NCI-H748 (cell line): ENCODE measurements around the gene CEP89.
"Not testable (repeated sequence)": the region's sequence is repeated elsewhere in the genome, so short reads cannot be mapped to it uniquely, and the experiment has no call there.

Experiments used
- DNase-seq: peaks from one replicate; lab custom pipeline; 2025; ENCODE audit not compliant: unreplicated experiment; lab: John Stamatoyannopoulos, UW

CEP89 gene

DNA sequence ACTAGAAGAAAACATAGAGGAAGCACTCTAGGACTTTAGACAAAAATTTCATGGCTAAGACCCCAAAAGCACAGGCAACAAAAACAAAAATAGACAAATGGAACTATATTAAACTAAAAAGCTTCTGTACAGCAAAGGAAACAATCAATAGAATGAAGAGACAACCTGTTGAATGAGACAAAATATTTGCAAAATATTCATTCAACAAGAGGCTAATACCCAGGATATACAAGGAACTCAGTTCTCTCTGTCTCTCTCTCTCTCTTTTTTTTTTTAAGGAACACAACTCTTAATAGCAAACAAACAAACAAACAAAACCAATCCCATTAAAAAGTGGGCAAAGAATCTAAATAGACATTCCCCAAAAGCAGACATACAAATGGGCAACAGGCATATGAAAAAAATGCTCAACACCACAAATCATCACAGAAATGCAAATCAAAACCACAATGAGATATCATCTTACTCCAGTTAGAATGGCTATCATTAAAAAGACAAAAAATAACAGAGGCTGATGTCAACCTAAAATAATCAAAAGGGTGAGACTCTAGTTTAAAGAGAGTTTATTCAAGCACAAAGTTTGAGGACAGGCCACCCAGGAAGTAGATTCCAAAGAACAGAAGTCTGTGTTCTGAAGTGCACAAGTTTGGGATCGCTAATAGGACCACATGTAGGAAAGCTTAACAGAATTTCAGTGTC, 75.1 kb downstream of the CEP89 start:
- DNase-seq = no peak

GRCh38 chr19:32895384-32895783, 76.4 kb downstream of the CEP89 start:
- DNase-seq = no peak

DNA sequence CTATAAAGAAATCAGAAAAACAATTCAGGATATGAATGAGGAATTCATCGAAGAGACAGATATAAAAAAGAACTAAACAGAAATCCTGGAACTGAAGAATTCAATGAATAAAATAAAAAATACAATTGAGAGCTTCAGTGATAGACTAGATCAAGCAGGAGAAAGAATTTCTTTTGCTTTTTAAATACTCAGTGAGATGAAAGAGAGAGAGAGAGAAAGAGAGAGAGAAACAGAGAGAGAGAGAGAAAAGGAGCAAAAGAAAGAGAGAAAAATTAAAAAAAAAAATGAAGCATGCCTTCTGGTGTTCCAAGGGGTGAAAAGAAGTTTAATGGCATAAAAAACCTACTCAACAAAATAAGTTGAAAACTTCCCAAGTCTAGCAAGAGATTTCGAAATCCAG, 80.1 kb downstream of the CEP89 start:
- DNase-seq = no peak

DNA sequence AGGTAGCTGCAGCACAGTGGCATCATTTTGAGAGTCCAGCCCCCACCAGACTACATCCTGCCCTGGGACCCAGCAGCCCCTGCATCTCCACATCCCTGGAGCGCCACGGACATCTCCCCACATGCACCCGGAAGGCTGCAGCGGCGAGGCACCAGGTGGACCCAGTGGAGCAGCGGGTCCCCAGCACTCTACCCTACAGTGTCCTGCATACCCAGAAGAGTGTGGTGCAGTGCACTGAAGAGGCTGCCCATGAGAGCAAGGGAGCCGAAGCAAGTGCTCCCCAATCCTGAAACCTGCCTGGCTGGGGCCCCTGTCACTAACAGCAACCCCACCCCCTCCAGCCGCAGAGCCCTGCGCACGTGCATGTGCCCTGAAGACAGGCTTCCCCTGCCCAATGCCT, 80.9 kb downstream of the CEP89 start:
- DNase-seq = no peak

DNA sequence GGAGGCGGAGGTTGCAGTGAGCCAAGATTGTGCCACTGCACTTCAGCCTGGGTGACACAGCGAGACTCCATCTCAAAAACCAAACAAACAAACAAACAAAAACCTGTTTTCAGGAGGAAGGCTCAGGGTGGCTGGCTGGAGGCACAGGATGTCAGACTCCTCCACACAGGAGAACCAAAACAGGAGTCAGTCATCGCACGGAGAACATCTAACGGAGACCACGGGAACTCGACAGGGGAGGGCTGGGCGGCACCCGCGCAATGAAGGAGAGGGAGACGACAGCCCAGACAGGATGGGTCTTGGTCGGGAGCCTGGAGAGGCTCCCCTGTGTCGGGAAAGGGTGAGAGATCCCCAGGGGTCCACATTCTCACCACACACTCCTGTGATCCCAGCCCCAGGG, 81.4 kb downstream of the CEP89 start:
- no peak for DNase-seq

- no peak for DNase-seq
Measured at GRCh38 chr19:32889137-32889934, 82.4 kb downstream of the CEP89 start.

DNA sequence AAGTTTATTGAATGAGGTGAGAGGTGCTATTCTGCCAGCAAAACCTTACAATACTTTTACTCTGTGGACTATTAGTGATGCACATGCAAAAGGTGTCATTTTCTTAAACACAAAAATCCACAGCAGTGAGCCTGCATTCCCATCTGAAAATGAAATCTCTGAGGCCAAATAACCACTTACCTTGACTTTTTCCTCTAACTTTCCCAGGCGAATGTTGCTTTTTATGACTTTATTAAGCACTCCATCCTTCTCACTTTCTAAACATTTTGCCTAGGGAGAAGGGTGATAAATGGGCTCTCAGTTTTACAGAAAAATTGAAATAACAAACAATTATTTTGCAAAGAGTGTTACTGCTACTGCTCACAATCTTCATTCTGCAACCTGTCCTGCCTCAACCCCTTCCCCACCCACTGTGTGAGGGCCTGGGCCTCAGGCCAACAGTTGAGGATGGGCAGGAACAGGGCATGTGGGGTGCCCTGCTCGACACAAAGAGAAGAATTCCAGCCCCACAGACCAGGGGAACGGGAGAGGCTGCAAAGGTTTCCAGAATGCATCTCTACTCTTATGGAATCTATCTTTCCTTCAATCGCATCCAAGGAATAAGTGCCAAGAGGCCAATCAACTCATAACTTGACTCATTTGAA, 84.1 kb downstream of the CEP89 start:
- DNase-seq = no peak

- no peak for DNase-seq
Measured at GRCh38 chr19:32886241-32886640, 85.5 kb downstream of the CEP89 start.

DNA sequence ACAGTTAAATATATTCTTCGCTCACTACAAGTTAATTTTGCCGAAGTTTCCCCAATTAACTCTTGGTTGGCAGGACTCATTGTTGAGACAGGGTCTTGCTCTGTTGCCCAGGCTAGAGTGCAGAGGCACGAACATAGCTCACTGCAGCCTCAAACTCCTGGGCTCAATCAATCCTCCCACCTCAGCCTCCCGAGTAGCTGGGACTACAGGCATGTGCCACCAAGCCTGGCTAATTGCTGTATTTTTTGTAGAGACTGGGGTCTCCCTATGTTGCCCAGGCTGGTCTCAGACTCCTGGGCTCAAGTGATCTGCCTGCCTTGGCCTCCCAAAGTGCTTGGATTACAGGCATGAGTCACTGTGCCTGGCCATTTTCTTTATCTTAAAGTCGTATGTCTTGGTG, 86.5 kb downstream of the CEP89 start:
- DNase-seq = not testable (repeated sequence)

DNA sequence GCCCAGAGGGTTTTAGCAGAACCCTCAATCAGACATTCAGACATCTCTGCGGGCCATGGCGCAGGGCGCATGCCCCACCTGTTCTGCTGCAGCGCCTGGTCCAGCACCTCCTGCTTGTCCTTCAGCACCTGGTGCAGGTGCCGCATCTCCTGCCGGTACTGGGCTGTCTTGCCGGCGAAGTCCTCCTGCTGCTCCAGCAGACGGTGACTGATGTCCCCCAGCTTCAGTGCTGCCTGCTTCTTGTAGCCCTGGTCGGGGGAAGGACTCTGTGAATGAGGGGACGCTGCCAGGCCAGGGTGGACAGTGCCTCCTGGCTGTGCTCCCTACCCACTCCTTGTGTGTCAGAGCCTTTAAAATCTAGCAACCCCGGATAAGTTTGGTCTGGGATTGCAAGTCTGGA, 90.0 kb downstream of the CEP89 start:
- no peak for DNase-seq

GRCh38 chr19:32880622-32881021, 91.1 kb downstream of the CEP89 start:
- no peak for DNase-seq

GRCh38 chr19:32879741-32880140, 92.0 kb downstream of the CEP89 start:
- DNase-seq = no peak

DNA sequence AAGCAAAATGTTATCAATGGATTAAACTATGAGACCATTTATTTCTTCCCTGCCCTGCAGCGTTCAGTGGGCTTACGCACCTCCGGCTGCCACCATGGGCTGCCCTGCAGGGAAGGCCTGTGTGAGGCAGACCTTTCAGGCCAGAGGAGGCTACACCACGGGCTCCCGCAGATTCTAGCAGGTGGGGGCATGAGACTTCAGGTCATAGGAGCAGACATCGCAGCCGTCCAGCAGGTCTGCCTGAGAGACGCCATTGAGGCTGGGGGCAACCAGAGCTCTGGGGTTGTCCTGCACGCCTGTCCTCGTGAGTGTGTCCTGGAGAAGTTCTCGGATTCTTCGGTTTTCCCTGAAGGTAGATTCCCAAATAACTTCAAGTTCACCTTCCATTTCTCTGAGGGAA, 92.8 kb downstream of the CEP89 start:
- no peak for DNase-seq

DNA sequence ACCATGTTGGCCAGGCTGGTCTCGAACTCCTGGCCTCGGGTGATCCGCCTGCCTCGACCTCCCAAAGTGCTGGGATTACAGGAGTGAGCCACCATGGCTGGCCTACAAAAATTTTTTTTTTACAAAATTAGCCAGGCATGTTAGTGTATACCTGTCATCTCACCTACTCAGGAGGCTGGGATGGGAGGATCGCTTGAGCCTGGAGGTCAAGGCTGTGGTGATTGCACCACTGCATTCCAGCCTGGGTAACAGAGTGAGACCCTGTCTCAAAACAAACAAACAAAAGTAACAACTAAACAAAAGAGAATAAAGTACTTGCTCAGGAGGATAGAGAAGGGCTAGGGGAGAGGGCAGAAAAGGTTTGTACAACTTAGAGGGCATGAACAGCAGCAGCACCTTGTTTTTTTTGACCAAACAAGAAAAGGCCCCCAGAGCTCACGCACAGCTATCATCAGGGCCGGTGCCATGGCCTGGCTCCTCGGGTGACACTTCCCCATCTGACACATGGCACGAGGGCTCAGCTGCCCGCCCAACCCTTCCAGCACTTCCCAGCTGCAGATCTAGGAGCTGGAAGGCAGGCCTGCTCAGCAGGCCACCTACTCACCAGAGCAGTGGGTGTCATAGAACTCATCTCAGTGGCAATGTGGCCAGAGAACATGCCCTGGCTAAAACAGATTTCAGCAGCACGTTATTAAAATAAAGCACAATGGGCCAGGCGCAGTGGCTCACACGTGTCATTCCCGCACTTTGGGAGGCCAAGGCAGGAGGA, 93.6 kb downstream of the CEP89 start:
- no peak for DNase-seq

- no peak for DNase-seq
Measured at GRCh38 chr19:32877323-32877912, 94.3 kb downstream of the CEP89 start.

GRCh38 chr19:32876919-32877285, 94.9 kb downstream of the CEP89 start:
- DNase-seq = no peak

DNA sequence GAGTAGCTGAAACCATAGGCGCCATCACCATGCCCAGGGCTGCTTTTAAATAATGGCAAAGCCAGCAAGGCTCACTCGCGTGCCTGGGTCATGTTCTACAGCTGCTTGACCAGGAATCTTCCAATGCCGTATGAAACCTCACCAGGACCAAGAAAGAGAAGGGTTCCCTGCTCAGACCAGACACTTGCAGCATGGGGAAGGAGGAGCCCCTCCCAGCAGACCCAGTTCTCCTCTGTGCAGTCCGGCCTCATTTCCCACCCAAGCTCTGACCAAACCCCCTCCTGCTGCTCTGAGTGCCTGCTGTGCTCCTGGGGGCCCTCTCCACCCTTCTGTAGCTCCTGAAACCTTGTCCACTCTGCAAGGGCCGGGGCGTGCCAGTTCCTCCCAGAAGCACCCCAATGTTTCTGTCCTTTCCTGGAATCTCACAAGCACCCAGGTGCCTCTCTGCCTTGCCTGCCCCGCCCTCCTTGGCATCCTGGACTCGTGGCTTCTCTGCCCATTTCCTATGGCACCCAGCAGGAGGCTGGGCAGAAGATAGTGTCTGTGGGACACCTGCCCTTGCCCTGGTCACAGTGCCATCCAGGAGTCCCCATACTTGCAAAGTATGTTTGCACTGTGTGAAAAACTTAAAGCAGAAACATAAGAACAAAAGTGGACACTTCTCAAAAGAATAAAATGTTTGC, 95.4 kb downstream of the CEP89 start:
- no peak for DNase-seq

DNA sequence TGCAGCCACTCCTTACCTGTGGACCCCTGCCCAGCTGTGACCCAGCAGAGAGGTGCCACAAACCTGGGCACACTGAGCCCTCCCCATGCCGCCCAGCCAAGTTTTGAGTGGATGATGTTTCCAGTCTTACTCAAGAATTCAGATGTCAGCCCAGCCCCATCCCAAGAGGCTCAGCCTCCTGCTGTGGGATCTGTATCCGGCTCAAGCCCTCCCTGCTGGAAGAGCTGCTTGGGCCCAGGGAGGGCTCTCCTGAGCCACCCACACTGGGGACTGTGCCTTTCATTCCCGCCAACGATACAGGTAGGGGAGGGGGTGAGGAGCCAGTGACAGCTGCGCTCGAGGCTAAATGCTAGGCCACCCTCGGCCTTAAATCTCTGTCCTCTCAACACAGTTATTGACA, 96.3 kb downstream of the CEP89 start:
- no peak for DNase-seq

DNA sequence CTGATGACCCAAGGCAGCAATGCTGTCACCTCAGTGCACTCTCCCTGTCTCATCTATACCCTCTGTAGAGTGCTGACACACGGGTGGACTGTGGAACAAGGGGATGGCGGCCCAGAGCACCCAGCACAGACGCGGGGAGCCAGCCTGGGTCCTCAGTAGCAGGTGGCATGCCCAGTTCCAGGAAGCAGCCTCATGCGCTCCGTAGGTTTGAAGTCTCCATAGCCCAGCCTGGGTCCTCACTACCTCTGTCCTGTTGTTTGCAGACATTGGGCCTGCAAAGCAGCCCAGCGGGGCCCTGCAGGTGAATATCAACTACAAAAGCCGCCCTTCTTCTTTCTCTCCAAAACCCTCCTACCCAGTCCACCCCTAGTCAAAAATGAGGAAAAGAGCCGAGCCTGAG, 97.2 kb downstream of the CEP89 start:
- no peak for DNase-seq

GRCh38 chr19:32873247-32873959, 98.4 kb downstream of the CEP89 start:
- DNase-seq = no peak
